OCI-LY1 (cell line): ENCODE measurements around the gene MPPED1.

ENCODE experiments used
- H2AFZ ChIP-seq: fragments of 200-600 bp; sonication (generic), shearing (Covaris generic); 2 replicates; pipeline ENCODE4 v1.6.0; 2014; ENCODE audit warnings: antibody characterized with exemption, mild to moderate bottlenecking, low read length
- H3F3A ChIP-seq: fragments of 200-600 bp; sonication (generic), shearing (Covaris generic); 2 replicates; pipeline ENCODE4 v1.6.0; 2014; ENCODE audit warnings: mild to moderate bottlenecking, antibody characterized with exemption, low read length, moderate library complexity; ENCODE audit not compliant: insufficient read depth
- H3K27ac ChIP-seq: fragments of 200-600 bp; sonication (generic); 2 replicates; pipeline ENCODE4 v1.5.1; 2014; ENCODE audit warnings: low read length, mixed run types, mild to moderate bottlenecking, low read depth; ENCODE audit not compliant: poor library complexity, severe bottlenecking
- H3K27me3 ChIP-seq: fragments of 200-600 bp; sonication (generic); 2 replicates; pipeline ENCODE4 v1.6.0; 2014; ENCODE audit warnings: antibody characterized with exemption, mild to moderate bottlenecking, low read length, moderate library complexity; ENCODE audit not compliant: insufficient read depth
- H3K36me3 ChIP-seq: fragments of 200-600 bp; sonication (generic); 2 replicates; pipeline ENCODE4 v1.6.1; 2014; ENCODE audit warnings: mild to moderate bottlenecking, antibody characterized with exemption, low read length, moderate library complexity, mixed read lengths; ENCODE audit not compliant: insufficient read depth
- H3K4me1 ChIP-seq: fragments of 200-600 bp; sonication (generic); 2 replicates; pipeline ENCODE4 v1.5.1; 2014; ENCODE audit warnings: mild to moderate bottlenecking, low read length, moderate library complexity; ENCODE audit not compliant: insufficient read depth, severe bottlenecking
- H3K4me2 ChIP-seq: fragments of 200-600 bp; sonication (generic), shearing (Covaris generic); 2 replicates; pipeline ENCODE4 v1.6.1; 2014; ENCODE audit warnings: low read length
- H3K4me3 ChIP-seq: fragments of 200-600 bp; sonication (generic); 2 replicates; pipeline ENCODE4 v1.5.1; 2014; ENCODE audit warnings: low read length, low read depth, mild to moderate bottlenecking, mixed read lengths; ENCODE audit not compliant: poor library complexity, severe bottlenecking
- H3K79me2 ChIP-seq: fragments of 200-600 bp; shearing (Covaris generic); 2 replicates; pipeline ENCODE4 v1.6.1; 2016; ENCODE audit warnings: mixed run types, low read length, mixed read lengths; ENCODE audit not compliant: insufficient read depth
- H3K9ac ChIP-seq: fragments of 200-600 bp; sonication (generic), shearing (Covaris generic); 2 replicates; pipeline ENCODE4 v1.6.1; 2014; ENCODE audit warnings: mild to moderate bottlenecking, low read length, mixed read lengths
- H3K9me2 ChIP-seq: fragments of 200-600 bp; sonication (generic), shearing (Covaris generic); 2 replicates; pipeline ENCODE4 v1.6.1; 2014; ENCODE audit warnings: low read depth, mild to moderate bottlenecking, low read length, mixed read lengths
- H3K9me3 ChIP-seq: fragments of 200-600 bp; shearing (Covaris generic); 2 replicates; pipeline ENCODE4 v1.6.1; 2014; ENCODE audit warnings: low read length, mixed read lengths
- H4K20me1 ChIP-seq: fragments of 200-600 bp; sonication (generic), shearing (Covaris generic); 2 replicates; pipeline ENCODE4 v1.6.0; 2016; ENCODE audit warnings: mild to moderate bottlenecking, low read length; ENCODE audit not compliant: insufficient read depth
- EZH2 ChIP-seq: fragments of 200-600 bp; sonication (generic), shearing (Covaris generic); IDR thresholded peaks from 2 replicates; pipeline ENCODE4 v1.8.0; 2017; ENCODE audit warnings: borderline replicate concordance, mixed run types, mild to moderate bottlenecking, antibody characterized with exemption, low read length, moderate library complexity, mixed read lengths
- TF ChIP-seq, protein P1 (sequence below): fragments of 200-600 bp; sonication (generic), shearing (Covaris generic); IDR thresholded peaks from 2 replicates; pipeline ENCODE4 v1.5.1; 2017; ENCODE audit warnings: mild to moderate bottlenecking, antibody characterized with exemption, low read length, moderate library complexity, mixed read lengths

MPPED1 gene

DNA sequence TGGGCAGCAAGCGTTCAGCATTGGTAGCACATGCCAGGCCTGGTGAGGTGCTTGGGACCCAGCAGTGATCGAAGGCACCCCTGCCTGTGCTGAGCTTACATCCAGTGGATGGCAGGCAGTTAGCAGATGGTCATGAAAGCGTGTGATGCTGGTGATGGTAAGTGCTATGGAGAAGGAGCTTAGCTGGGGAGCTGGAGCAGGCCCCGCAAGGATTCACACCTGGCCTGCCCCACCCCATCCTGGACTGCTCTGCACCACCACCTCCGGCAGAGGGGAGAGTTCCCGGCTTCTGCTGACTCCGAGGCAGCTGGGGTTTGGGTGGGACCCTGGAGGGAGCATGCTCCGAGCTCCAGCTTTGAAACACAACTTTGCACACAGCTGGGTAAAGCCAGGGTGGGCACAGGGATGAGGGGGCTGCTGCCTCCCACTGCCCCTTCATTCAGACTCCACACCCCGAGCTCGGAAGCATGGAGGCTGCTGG lies 16.2 kb downstream of the MPPED1 start:
- Histone ChIP-seq H3K4me1 (no peaks in the 10 kb centered on the region), H4K20me1 (no peaks in the 10 kb centered on the region), H3K36me3 (no peaks in the 10 kb centered on the region), H3K9me3 (no peaks in the 10 kb centered on the region), H3K4me2 (no peak overlapping the region), H3K27me3 (peaks cover 10% of the 10 kb centered on the region), H3K4me3 (no peak overlapping the region), H3K9me2 (no peaks in the 10 kb centered on the region), H3K27ac (no peak overlapping the region), H3K9ac (no peak overlapping the region), H3K79me2 (no peaks in the 10 kb centered on the region), H2AFZ (no peak overlapping the region), H3F3A (no peaks in the 10 kb centered on the region)
- TF ChIP-seq EZH2: no peak
- TF ChIP-seq, protein P1, sequence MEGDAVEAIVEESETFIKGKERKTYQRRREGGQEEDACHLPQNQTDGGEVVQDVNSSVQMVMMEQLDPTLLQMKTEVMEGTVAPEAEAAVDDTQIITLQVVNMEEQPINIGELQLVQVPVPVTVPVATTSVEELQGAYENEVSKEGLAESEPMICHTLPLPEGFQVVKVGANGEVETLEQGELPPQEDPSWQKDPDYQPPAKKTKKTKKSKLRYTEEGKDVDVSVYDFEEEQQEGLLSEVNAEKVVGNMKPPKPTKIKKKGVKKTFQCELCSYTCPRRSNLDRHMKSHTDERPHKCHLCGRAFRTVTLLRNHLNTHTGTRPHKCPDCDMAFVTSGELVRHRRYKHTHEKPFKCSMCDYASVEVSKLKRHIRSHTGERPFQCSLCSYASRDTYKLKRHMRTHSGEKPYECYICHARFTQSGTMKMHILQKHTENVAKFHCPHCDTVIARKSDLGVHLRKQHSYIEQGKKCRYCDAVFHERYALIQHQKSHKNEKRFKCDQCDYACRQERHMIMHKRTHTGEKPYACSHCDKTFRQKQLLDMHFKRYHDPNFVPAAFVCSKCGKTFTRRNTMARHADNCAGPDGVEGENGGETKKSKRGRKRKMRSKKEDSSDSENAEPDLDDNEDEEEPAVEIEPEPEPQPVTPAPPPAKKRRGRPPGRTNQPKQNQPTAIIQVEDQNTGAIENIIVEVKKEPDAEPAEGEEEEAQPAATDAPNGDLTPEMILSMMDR: no peak

DNA sequence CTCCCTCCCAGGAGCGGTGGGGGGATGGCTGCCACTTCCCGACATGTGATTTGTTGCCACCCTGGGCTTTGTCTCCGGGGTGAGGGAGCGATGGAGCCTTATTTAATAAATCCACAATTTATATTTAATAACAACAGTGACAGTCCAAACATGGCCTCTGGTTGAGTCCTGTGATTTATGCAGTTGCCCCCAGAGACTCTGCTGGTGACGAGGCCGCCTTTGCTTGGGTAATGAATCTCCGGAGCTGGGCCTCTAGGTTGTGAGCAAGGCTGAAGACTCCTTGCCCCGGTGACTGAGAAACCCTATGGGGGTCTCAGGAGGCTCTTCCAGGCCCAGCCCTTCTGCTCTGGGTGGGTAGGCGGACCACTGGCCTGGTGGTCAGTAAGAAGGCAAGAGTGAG lies 16.7 kb downstream of the MPPED1 start:
- H3F3A ChIP-seq: no peaks in the 10 kb centered on the region
- no peaks in the 10 kb centered on the region for H3K4me1 ChIP-seq
- H3K27me3 ChIP-seq: peaks cover 10% of the 10 kb centered on the region; the same call in 1 of the 2 replicates
- no peaks in the 10 kb centered on the region for H4K20me1 ChIP-seq
- no peak overlapping the region for H3K4me2 ChIP-seq
- H3K79me2 ChIP-seq: no peaks in the 10 kb centered on the region
- no peak overlapping the region for H3K9ac ChIP-seq
- no peaks in the 10 kb centered on the region for H3K9me2 ChIP-seq
- no peaks in the 10 kb centered on the region for H3K36me3 ChIP-seq
- H2AFZ ChIP-seq: no peak overlapping the region
- no peaks in the 10 kb centered on the region for H3K9me3 ChIP-seq
- no peak overlapping the region for H3K27ac ChIP-seq
- TF ChIP-seq EZH2: no peak
- TF ChIP-seq, protein P1: no peak
- no peak overlapping the region for H3K4me3 ChIP-seq

DNA sequence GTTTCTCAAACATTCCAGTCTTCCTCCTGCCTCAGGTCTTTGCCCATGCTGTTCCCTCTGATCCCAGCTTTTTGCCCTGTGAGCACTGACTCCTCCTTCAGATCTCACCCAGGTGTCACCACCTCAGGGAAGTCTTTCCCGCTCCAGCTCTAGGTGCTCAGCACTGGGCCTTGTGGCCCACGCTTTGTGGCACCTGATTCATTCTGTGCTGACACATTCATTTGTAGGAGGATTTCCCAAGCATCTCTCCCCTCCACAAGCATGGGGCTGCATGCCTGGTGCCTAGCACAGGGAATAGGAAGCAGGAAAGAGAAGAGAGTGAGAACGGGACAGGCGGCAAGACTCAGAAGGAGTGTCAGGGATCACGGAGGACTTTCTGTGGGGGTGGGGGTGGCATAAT lies 17.6 kb downstream of the MPPED1 start:
- Histone ChIP-seq H2AFZ (no peak overlapping the region), H3K4me2 (no peak overlapping the region), H3K27ac (no peak overlapping the region), H3F3A (no peaks in the 10 kb centered on the region), H3K4me1 (no peaks in the 10 kb centered on the region), H3K36me3 (no peaks in the 10 kb centered on the region), H3K4me3 (no peak overlapping the region), H3K9me2 (no peaks in the 10 kb centered on the region), H4K20me1 (no peaks in the 10 kb centered on the region), H3K27me3 (peaks cover 6% of the 10 kb centered on the region; the same call in 1 of the 2 replicates), H3K9ac (no peak overlapping the region), H3K79me2 (no peaks in the 10 kb centered on the region), H3K9me3 (no peaks in the 10 kb centered on the region)
- no peak for TF ChIP-seq EZH2
- TF ChIP-seq, protein P1: no peak
